ENCODE measurements around the gene LAMC1. TPM values are rescaled to one million over a fixed set of nuclear protein-coding genes. Genes with fewer than 3 reads are reported as not detected.

The LAMC1 gene
- total and polyA plus RNA-seq, 10 of the 15 experiments (the other 5 are each of a cell fraction or from before 2014, with no cell fraction given): 4.6 to 51.4 (median 25.6) TPM

GRCh38 chr1:183110326-183110880 lies 87.2 kb downstream of the LAMC1 start:
- in situ Hi-C loops (cut with MboI) (no loop called here), intact Hi-C loops (cut with micrococcal nuclease; ENCODE audit: unreplicated experiment) (no loop called here)
- H2AFZ ChIP-seq (ENCODE audit: control insufficient read depth, low read depth, low read length): no peak overlapping the region
- no peak overlapping the region for H3K9ac ChIP-seq (ENCODE audit: control insufficient read depth, insufficient read depth, low read length)
- peaks cover 3 to 4% of the 10 kb centered on the region in 2 experiments; a peak in 3 of 4 replicates for H3K36me3 ChIP-seq (ENCODE audit: control insufficient read depth in 2 of 2, insufficient read depth in 2 of 2, low read length in 1 of 2)
- H3K79me2 ChIP-seq (ENCODE audit: control insufficient read depth, insufficient read depth, low read length): no peaks in the 10 kb centered on the region
- H4K20me1 ChIP-seq (ENCODE audit: control insufficient read depth, insufficient read depth): no peaks in the 10 kb centered on the region
- no peak for FAIRE-seq
- no peak overlapping the region for H3K4me3 ChIP-seq
- H3K4me2 ChIP-seq (ENCODE audit: control insufficient read depth, insufficient read depth): no peak overlapping the region
- ATAC-seq: no peak
- no peaks in the 10 kb centered on the region for H3K27me3 ChIP-seq (replicated peaks in 1 of 2; ENCODE audit: control insufficient read depth in 2 of 2, insufficient read depth in 2 of 2, low read length in 1 of 2)
- no TSS peak for BruUV-seq (replicated peaks)
- WGBS (ENCODE audit: insufficient coverage, insufficient replicate concordance, low lambda C conversion rate, missing lambda C conversion rate): 90% methylated on average over 8 of the region's 8 CpGs
- no peaks in the 10 kb centered on the region for H3K9me3 ChIP-seq (replicated peaks; ENCODE audit: control insufficient read depth, insufficient read depth, low read length)
- CTCF ChIA-PET: interaction anchor here (0.5 to 1.5 kb wide), 3 partner anchors 40 to 117 kb away, joined by 3 to 5 read pairs (median 3); no protein-coding TSS in a partner anchor
- no peak for DNase-seq (ENCODE audit: low read depth, low spot score)
- H3K27ac ChIP-seq (ENCODE audit: control insufficient read depth, insufficient read depth): no peak overlapping the region
- SMC1A ChIA-PET (ENCODE audit: uncharacterized antibody, unreplicated experiment): interaction anchor here (0.8 to 1.5 kb wide), 2 partner anchors 16 to 64 kb away, joined by 3 to 4 read pairs; no protein-coding TSS in a partner anchor
- RAD21 ChIA-PET (ENCODE audit: unreplicated experiment): no interaction called here
- POLR2A ChIA-PET: interaction anchor here (0.5 kb wide), 1 partner anchor 71 kb away, joined by 3 read pairs; no protein-coding TSS in a partner anchor
- no peaks in the 10 kb centered on the region for H3K4me1 ChIP-seq (ENCODE audit: control insufficient read depth, insufficient read depth, low read length)
- TF ChIP-seq, protein P1, sequence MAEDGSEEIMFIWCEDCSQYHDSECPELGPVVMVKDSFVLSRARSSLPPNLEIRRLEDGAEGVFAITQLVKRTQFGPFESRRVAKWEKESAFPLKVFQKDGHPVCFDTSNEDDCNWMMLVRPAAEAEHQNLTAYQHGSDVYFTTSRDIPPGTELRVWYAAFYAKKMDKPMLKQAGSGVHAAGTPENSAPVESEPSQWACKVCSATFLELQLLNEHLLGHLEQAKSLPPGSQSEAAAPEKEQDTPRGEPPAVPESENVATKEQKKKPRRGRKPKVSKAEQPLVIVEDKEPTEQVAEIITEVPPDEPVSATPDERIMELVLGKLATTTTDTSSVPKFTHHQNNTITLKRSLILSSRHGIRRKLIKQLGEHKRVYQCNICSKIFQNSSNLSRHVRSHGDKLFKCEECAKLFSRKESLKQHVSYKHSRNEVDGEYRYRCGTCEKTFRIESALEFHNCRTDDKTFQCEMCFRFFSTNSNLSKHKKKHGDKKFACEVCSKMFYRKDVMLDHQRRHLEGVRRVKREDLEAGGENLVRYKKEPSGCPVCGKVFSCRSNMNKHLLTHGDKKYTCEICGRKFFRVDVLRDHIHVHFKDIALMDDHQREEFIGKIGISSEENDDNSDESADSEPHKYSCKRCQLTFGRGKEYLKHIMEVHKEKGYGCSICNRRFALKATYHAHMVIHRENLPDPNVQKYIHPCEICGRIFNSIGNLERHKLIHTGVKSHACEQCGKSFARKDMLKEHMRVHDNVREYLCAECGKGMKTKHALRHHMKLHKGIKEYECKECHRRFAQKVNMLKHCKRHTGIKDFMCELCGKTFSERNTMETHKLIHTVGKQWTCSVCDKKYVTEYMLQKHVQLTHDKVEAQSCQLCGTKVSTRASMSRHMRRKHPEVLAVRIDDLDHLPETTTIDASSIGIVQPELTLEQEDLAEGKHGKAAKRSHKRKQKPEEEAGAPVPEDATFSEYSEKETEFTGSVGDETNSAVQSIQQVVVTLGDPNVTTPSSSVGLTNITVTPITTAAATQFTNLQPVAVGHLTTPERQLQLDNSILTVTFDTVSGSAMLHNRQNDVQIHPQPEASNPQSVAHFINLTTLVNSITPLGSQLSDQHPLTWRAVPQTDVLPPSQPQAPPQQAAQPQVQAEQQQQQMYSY (CRISPR knock-in tag; IDR thresholded peaks at IDR 0.05): no peak

- Histone ChIP-seq H3K36me3 (ENCODE audit: control insufficient read depth in 2 of 2, insufficient read depth in 2 of 2, low read length in 1 of 2) (peaks cover 11% of the 10 kb centered on the region in 2 experiments), H3K4me1 (ENCODE audit: control insufficient read depth, insufficient read depth, low read length) (no peaks in the 10 kb centered on the region), H3K4me2 (ENCODE audit: control insufficient read depth, insufficient read depth) (no peak overlapping the region), H2AFZ (ENCODE audit: control insufficient read depth, low read depth, low read length) (no peak overlapping the region), H3K27me3 (replicated peaks in 1 of 2; ENCODE audit: control insufficient read depth in 2 of 2, insufficient read depth in 2 of 2, low read length in 1 of 2) (no peaks in the 10 kb centered on the region), H3K4me3 (no peak overlapping the region), H3K9me3 (replicated peaks; ENCODE audit: control insufficient read depth, insufficient read depth, low read length) (no peaks in the 10 kb centered on the region), H3K79me2 (ENCODE audit: control insufficient read depth, insufficient read depth, low read length) (no peaks in the 10 kb centered on the region), H4K20me1 (ENCODE audit: control insufficient read depth, insufficient read depth) (no peaks in the 10 kb centered on the region), H3K27ac (ENCODE audit: control insufficient read depth, insufficient read depth) (no peak overlapping the region), H3K9ac (ENCODE audit: control insufficient read depth, insufficient read depth, low read length) (no peak overlapping the region)
- SMC1A ChIA-PET (ENCODE audit: uncharacterized antibody, unreplicated experiment): no interaction called here
- in situ Hi-C loops (cut with MboI): no loop called here
- WGBS (ENCODE audit: insufficient coverage, insufficient replicate concordance, low lambda C conversion rate, missing lambda C conversion rate): 85% methylated on average over 9 of the region's 9 CpGs
- intact Hi-C loops (cut with micrococcal nuclease; ENCODE audit: unreplicated experiment): no loop called here
- no peak for FAIRE-seq
- RAD21 ChIA-PET (ENCODE audit: unreplicated experiment): no interaction called here
- POLR2A ChIA-PET: no interaction called here
- BruUV-seq (replicated peaks): no TSS peak
- CTCF ChIA-PET: interaction anchor here (1.3 kb wide), 1 partner anchor 29 kb away, joined by 4 read pairs; no protein-coding TSS in a partner anchor
- no peak for DNase-seq (ENCODE audit: low read depth, low spot score)
- no peak for ATAC-seq
- TF ChIP-seq ZNF622 (IDR thresholded peaks at IDR 0.05) (no peak), YY1 (IDR thresholded peaks at IDR 0.05; ENCODE audit: low read depth, low read length) (no peak), NRF1 (conservative IDR thresholded peaks at IDR 0.05; ENCODE audit: low read depth, low read length) (no peak), SMAD1 (IDR thresholded peaks at IDR 0.05; ENCODE audit: low read depth, partially characterized antibody) (no peak), ZNF274 (IDR thresholded peaks at IDR 0.05; ENCODE audit: insufficient read depth, insufficient read length) (no peak), PAX5 (IDR thresholded peaks at IDR 0.05; ENCODE audit: borderline replicate concordance, low read depth, low read length) (no peak), ATF7 (IDR thresholded peaks at IDR 0.05; ENCODE audit: low read depth) (no peak), CBFB (IDR thresholded peaks at IDR 0.05; ENCODE audit: low read depth) (no peak), JUND (IDR thresholded peaks at IDR 0.05; ENCODE audit: low read depth, low read length) (no peak)
- TF ChIP-seq, protein P1 (CRISPR knock-in tag; IDR thresholded peaks at IDR 0.05): no peak
Observed at GRCh38 chr1:183114441-183114840, 91.2 kb downstream of the LAMC1 start.
